D341Med (cell line): ENCODE results near the gene CNTNAP5.

ENCODE experiments used
- DNase-seq: peaks from one replicate; pipeline ENCODE4 v3.0.0; 2012; ENCODE audit warnings: low spot score

The CNTNAP5 gene

DNA sequence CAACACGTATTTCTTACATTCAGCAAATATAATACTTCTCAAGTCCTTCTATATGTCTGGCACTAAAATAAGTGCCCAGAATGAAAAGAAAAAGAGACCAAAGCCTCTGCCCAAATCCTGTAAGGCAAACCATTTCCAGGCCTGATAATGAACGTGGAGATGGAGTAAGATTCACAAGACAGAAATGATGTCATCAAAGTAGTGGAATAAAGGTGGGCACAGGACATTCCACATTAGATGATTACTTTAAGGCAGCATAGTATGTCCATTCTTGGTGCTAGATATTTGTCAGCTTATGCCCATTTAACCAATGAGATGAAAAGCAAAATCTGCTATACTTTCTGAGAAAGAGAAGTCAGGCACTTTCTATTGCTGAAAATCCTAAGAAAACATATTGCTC is 38.5 kb downstream of the CNTNAP5 start:
- DNase-seq = no peak

DNA sequence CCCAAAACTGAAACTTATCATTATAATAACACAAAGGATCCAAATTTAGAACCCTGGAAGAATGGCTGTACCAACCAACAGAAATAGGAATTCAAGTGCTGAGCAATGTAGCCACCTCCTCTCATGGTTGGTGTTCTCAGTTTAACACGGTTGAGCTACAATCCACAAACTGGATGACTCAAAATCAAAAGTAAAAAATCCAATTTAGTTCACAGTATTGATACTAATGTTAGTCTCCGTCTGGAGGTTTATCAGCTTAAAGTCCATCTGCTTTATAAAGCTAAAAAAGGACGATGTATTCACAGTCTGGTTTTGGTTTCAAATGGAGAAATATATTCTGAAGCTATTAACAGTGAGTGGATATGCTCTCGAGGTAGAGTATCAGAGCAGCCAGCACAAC is 40.5 kb downstream of the CNTNAP5 start:
- no peak for DNase-seq

DNA sequence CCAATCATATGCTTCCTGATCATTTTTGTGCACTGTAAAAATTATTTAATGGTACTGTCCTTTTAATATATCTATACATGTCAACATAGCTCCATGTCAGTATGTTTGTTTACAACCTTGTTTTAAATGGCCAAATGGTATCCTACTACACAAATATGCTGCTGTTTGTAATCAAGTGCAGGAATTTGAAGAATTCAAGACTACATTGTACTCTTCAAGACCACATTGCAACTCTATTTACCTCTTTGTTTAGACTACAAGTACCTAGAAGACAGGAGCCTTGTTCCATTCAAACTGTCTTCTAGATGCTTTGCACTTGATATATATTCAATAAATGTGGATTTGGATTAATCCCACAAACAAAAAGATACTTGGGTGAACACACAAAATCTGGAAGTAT is 41.7 kb downstream of the CNTNAP5 start:
- no peak for DNase-seq

DNA sequence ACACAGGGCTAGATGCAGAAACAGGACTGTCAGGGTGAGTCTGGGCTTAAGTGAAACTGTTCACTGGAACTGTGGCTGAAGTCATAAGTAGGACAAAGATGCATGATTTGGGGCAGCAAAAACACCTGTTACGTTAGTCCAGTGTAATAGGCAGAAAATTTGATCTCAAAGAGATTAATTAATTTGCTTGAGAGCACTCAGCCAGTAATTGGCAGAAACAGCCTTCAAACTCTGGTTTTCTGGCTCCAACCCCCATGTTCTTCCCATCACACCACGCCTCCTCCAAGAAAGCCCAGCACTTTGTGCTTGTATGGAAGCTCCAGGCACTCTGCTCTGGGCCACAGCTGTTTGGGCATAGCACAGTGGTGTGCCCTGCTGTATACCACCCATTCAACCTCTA is 54.0 kb downstream of the CNTNAP5 start:
- DNase-seq = no peak

DNA sequence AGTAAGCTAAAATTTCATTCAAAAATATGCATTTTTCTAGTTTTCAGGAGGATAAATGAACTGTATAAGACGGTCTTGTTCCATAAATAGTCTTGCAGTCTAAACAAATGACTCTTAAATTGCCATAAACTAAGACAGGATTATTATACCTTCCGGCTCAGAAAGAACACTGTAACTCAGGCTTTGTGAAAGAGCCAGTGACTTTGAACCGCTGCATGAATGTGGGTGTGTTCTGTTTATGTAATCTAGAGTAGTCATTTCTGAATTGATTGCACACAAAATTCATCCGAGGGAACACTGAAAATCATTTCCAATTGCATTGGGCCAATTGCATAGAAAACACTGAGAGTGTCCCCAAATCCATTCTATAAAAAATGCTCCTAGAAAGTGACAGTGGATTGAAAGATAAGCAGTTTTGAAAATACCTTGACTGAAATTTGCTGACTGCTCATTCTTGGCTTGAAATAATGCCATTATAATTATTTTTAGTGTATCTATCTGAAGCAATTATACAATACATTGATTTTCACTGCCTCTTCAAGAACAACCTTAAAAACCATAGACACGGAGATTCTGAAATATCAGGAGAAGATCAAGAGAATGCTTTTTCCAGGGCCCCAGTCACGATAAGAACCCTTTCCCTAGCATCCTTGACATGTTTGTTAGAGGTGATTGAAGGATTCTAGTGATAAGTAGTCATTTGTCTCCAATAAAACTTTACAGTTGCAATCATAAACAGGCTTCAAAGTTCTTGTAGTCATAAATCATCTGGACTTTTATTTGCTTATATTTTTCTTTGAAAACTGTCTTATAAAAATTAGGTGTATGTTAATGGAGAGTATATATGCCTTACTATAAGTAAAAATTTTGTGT is 55.4 kb downstream of the CNTNAP5 start:
- DNase-seq = no peak

DNA sequence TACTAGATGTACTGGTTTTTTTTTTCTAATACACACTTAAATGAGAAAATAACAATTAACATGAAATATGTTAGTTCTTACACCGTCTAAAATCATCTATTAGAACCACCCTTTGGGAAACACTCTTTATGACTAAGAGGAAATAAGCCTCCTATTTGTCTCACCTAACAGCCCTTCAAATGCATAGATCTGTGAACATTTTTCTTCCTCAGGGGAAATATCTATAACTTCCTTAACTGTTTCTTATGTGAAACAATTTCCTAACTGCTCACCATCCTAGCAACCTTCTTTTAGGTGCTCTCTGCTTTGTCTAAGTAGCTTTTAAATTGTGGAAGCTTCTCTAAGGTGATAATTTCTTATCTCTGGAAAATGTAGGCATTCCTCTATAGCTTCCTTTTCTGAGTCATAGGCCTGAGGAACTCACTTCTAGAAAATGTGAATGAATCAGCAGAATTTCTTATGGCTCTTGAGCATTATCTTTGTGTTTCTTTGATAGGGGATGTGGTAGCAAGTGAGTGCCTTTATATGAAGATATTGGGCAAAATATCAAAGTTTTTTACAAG is 56.1 kb downstream of the CNTNAP5 start:
- no peak for DNase-seq

DNA sequence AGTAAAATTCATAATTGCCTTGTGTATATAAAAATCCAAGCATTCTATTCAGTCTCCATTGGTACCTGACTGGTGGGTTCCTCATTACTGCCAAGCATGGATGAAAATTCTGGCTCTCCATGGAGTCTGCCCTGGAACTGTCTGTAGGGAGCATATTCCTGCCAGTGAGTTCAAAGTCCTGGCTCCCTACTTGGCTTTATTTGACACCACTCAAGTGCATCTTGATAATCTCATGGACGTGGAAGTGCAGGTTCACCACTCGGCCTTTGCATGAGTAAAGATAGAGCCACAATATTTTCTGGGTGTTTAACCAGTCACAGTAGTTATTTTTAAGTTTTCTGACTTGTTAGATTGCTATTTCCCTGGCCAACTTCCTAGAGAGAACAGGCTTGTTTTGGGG is 63.5 kb downstream of the CNTNAP5 start:
- DNase-seq = no peak

DNA sequence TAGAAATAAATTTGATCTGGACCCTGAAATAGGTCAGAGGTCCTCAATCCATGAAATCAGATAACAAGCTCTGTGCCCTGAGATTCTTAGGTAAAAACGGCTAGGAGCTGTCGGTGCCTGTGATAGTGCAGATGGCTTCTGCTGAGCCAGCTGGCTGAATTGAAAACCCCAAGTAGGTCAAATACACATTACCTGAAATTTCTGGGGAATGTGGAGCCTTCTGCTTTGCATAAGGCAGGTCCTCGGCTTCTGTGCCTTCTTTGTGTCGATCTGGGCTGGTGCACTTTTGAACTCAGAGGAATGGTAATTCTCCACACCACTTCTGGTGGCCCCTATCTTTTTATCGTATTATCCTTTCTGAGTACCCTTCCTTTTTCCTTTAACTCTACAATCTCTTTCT is 66.6 kb downstream of the CNTNAP5 start:
- no peak for DNase-seq

DNA sequence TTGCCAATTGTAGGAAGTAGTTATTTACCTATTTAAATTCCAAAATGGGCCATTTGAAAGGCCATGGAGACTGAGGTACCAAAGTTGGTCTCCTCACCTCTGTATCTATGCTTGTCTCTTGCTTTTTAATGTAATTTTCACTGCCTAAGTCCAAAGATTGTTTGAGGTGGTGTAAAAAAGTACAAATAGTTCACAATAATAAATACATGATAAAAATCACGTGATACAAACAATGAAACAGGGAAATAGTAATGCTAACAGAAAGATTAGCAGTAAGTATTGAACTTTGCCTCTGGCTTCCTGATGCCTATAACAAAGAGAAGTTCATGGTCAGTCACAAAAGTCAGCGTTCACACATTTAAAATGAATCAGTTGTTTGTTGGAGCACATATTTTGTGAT is 67.6 kb downstream of the CNTNAP5 start:
- no peak for DNase-seq

DNA sequence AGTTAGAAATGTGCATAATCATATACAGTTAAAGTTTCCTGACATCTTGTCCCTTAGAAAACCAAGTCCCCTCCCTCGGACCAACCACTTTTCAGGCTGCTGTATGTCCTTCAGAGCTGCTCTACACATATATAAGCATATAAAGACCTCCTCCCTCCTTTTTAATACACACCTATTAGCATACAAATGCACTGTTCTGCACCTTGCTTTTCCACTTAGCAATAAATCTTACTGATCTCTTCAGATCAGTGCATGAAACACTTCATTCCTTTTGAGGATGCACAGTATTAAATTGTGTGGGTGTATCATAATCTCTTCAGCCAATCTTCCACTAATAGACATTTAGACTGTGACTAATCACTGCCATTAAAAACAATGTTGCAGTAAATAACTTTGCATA is 79.8 kb downstream of the CNTNAP5 start:
- no peak for DNase-seq

DNA sequence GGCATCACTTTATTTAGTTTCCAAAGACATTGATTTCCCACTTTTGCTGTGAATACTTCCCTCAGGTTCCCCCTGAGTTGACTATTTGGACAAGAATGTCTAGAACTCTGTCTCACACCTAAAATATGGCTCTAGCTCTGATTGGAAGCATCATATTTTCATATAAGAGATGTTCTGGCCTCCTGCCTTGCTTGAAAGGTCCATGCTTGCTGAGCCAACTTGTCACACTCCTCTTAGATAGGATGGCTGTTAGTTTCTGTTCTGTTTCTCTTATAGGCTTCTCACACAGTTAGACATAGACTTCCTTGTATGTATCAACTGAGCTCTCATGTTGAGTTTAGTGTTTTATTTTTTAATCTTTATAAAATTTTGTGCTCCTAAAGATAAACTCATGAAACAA is 87.1 kb downstream of the CNTNAP5 start:
- DNase-seq = no peak

DNA sequence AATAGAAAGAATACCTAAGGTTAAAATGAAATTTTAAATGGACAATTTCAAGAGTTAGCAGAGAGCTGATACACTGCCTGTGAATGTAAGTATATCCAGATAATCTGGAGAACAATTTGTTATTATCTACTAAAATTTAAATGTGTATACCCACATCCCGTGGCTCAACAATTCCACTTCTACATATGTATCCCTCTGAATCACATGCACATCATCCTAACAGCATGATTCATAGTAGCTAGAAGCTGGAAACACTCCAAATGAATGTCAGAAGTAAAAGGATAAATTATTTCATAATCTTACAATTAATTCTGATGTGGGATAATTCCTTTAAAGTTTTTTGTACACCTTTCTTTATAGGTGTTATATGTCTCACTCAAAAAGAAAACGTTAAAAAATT is 87.9 kb downstream of the CNTNAP5 start:
- no peak for DNase-seq

DNA sequence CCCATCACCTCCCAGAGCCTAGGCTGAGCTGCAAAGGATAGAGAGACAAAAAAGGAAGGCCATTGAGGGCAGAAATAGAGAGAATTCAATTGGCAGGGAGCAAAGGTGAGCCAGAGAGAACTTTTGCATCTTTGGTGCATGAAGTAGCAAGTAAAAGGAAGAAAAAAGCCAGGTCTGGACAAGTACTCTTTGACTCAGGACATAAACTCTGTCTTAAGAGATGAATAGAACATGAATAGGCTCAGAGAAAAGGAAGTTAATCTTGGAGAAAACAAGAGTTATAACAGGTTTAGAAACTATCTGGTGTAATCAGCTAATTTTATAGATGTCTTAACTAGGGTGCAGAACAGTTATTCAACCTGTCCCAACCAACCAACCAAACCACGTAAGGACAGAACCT is 95.2 kb downstream of the CNTNAP5 start:
- no peak for DNase-seq

DNA sequence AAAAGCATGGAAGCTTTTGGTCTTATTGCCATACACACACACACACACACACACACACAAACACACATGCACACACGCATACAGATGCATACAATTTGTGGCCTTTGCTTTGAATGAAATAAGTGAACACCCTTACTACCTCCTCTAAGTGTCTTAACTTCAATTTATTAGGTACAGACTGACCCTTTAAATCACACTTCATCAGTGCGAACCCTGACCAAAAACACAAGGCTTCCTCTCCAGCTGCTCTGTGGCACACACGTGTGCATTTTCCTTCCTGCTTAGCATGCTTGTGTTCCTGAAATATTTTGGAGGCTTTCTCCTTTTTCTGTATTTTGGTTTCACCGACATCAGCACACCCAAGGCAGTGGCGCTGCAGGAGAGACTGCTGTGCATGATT is 96.0 kb downstream of the CNTNAP5 start:
- no peak for DNase-seq

DNA sequence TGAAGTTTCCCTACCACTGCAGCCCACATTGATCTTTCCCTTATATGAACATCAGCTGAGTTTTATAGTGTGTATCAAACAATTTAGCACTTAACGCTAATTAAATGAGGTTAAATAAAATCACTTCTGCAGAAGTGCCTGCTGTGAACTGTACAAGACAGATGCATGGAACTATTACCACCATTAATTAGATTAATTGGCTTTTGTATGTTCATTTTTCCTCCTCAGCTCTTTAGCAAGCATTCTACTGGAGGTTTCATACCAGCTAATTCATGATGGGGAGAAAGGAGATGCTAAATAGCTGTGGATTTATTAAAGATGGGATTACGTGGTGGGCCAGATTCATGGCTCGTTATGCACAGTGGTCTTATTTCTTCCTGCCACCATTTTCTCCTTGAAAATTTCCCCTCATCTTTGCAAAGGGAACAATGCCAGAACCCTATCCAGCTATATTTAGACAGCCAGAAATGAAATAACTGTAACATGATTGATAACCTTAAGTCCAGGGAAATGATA is 96.7 kb downstream of the CNTNAP5 start:
- no peak for DNase-seq

DNA sequence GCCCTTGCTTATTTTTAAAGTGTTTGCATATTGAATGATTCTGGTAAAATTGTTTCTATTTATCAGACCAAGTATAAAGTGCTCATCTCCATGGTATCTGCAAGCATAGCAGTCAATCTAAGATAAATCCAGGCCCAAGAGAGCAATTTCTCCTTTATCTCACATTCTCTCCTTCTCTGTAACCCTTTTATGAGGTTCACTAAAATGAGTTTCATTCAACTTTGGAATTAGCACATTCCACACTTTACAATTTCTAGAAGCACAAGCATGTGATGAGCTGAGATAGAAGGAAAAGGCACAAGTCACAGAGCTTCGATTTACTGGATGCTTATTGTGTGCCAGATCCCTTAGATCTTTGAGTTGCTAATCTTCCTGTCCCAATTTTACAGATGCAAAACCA is 97.3 kb downstream of the CNTNAP5 start:
- no peak for DNase-seq

DNA sequence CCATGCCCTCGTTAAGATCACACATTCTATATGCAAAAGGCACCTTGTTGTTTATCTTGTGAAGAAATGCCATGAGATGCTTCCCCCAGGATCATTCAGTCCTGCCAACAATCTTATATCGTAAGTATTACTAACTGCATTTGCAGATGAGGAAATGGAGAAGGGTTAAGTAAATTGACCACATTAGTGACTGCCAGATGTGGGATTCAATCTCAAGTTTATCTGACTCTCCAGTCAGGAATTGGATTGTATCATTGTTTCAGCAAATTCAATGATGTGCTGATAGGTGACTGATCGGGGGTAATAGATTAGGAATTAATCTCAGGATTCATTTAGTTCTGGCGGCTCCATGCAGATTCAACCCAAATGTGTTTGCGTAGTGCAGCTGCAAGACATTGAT is 106.2 kb downstream of the CNTNAP5 start:
- DNase-seq = no peak

DNA sequence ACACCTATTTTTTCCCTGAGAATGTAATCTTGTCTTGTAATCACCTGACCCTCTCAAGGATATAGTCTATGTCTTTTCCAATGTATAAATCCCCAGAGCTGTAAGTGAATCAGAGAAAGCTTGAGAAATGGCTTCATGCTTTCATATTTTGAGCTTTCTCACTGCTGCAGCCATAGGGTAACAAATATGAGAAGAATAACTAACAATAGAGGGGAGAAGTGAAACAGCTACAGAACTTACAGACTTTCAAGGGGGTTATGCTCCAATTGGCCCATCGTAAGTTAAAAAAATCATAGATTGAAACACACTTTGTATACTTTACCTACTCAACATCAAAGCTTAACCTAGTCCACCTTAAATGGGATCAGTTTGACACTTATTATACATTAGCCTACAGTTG is 111.0 kb downstream of the CNTNAP5 start:
- no peak for DNase-seq

DNA sequence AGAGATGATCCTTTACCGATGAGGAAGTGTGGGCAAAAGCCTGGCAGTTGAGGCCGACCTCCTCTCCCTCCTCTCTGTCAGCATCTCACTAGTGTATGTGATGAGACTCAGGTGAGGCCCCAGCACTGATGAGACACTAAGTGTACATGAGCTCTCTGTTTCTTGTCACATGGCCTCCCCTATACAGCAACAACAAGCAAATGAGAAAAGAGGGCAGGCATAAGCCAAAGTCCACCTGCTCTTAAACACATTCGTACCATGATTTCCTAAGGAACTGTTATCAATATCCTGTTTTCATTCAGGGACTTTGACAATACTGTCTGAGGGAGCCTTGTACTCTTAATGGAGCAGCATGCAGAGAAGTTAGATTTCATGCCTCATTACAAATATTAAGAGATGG is 113.0 kb downstream of the CNTNAP5 start:
- no peak for DNase-seq

DNA sequence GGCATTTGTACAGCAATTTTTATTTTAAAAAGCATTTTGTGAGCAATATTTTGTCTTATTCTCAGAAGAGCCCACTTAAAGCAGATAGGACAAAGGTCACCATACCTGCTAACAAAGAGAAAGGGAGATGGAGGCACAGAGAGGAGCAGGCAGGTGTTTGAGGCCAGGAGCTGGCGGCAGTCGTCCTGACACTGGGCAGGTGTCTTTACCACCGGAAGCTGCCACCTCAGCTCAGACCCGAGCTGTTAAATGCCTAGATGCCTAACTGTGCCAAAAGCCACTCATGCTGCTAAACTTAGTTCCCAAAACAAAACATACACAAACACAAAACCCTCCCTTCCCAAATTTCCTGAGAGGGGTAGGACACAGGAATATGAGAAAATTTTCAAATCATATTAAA is 120.9 kb downstream of the CNTNAP5 start:
- no peak for DNase-seq

DNA sequence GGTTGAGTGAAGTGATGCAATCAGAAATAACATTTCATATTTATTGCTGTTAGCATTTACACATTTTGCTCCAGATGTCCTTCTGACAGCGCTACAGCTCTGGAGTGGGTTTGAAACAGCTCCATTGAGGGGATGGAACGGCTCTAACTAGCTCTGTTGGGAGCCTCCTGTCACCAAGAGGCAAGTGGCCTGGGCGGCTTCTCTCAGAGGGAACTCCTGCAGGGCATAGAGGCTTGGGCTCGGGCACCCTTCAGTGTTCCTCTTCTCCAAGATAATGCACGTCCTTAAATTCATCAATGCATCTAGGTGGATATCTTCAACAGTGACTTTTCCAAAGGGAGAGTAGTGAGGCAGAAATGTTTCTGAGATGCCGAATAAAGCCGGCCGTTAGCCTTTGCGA is 122.5 kb downstream of the CNTNAP5 start:
- no peak for DNase-seq

DNA sequence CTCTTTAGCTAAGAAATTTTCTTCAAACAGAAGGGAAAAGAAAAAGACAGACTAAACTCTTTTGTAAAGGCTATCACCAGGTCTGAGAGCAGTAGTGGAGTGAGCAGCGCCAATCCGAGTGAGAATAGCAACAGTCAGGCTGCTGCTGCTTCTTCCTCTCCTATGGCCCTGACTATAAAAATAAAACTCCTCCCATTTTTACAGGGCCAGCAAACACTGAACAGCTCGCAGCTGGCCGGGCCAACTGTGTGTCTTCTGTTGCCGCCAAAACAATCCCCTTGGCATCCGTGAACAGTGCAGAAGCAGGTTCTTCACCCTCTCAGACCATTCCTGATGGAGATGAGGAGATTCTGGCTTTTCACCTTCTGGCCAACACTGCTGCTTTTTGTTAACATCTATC is 124.5 kb downstream of the CNTNAP5 start:
- DNase-seq = no peak

DNA sequence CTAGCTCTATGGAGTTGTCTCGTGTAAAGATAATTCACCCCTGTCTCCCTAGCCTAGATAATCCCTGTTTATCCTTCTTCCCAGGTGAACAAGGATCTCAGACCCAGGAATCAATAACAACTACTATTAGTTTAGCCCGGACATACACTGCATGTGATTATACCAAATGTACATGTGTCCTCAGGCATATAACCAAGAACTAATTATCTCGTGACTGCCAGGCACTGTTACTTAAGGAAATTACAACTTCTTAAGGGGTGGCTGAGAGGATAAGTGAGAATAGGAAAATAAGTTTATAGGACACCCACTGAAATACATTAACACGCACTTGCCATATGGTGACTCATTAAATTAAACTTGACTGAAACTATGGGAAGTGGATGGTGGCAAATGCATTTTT is 126.6 kb downstream of the CNTNAP5 start:
- DNase-seq = no peak

DNA sequence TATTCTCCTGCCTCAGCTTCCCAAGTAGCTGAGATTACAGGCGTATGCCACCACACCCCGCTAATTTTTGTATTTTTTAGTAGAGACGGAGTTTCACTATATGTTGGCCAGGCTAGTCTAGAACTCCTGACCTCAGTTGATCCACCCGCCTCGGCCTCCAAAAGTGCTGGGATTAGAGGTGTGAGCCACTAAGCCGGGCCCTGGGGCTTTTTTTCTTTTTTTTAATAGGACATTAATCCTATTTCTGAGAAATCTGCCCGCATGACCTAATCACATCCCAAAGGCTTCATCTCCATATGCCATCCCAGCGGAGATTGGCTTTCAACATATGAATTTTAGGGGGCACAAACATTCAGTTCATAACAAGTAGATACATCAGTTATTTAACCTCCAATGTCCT is 128.6 kb downstream of the CNTNAP5 start:
- peak; percentile 52 for DNase-seq
